K562 (cell line): ENCODE measurements around the gene RING1. TPM values are rescaled to one million over a fixed set of nuclear protein-coding genes. Genes with fewer than 3 reads are reported as not detected.

Experiments
- CAMTA2 ChIP-seq: fragments of 250-450 bp; sonication (Bioruptor Pico); conservative IDR thresholded peaks from 2 replicates; pipeline ENCODE4 v1.5.1; 2022
- CBFB ChIP-seq: sonication (generic); formaldehyde crosslinking; IDR thresholded peaks from 2 replicates; pipeline ENCODE4 v1.4.0; 2020; ENCODE audit warnings: mild to moderate bottlenecking, missing genetic modification reagents
- CEBPB ChIP-seq: fragments of 450-650 bp; IDR thresholded peaks from 2 replicates; pipeline ENCODE4 v1.6.1; 2016; ENCODE audit warnings: missing genetic modification characterization, missing compliant biosample characterization
- HCFC1 ChIP-seq: IDR thresholded peaks from 2 replicates; pipeline ENCODE4 v1.6.1; 2012; ENCODE audit warnings: low read depth, low read length, improper control_type of control experiment
- HNRNPK ChIP-seq: fragments of 200-400 bp; formaldehyde crosslinking; IDR thresholded peaks from one replicate; pipeline ENCODE4 v1.6.1; 2018; ENCODE audit warnings: mild to moderate bottlenecking, low read depth, low read length; ENCODE audit not compliant: poor library complexity, severe bottlenecking
- KLF10 ChIP-seq: fragments of 250-450 bp; sonication (Bioruptor Pico); IDR thresholded peaks from 2 replicates; pipeline ENCODE4 v1.6.1; 2021; ENCODE audit warnings: matching md5 sums
- MIER1 ChIP-seq: fragments of 450-650 bp; IDR thresholded peaks from 2 replicates; pipeline ENCODE4 v1.6.1; 2016; ENCODE audit warnings: antibody characterized with exemption, mild to moderate bottlenecking, low read depth
- MYC ChIP-seq, 2 experiments: fragments of 250-450 bp in 1 of 2; sonication (Bioruptor Pico) in 1 of 2; IDR thresholded peaks; 2 replicates each; pipeline versions ENCODE4 v1.5.1 to v1.6.1; 2012 to 2021; ENCODE audit warnings: low read depth in 2 of 2, borderline replicate concordance in 1 of 2, improper control_type of control experiment in 1 of 2, low read length in 1 of 2, mild to moderate bottlenecking in 1 of 2, moderate library complexity in 1 of 2
- NCOA4 ChIP-seq: fragments of 450-650 bp; IDR thresholded peaks from 2 replicates; pipeline ENCODE4 v1.6.1; 2018; ENCODE audit warnings: mild to moderate bottlenecking; ENCODE audit not compliant: partially characterized antibody
- NFE2L1 ChIP-seq: fragments of 450-650 bp; IDR thresholded peaks from 2 replicates; pipeline ENCODE4 v1.6.1; 2016; ENCODE audit warnings: missing genetic modification characterization, low read depth, mild to moderate bottlenecking, missing compliant biosample characterization, moderate library complexity, borderline replicate concordance
- OTX1 ChIP-seq: fragments of 450-650 bp; formaldehyde crosslinking; IDR thresholded peaks from 2 replicates; pipeline ENCODE4 v1.4.0; 2022; ENCODE audit warnings: mild to moderate bottlenecking
- RBM39 ChIP-seq: fragments of 200-400 bp; formaldehyde crosslinking; optimal IDR thresholded peaks from 2 replicates; pipeline ENCODE3; 2018; ENCODE audit warnings: low read depth, low read length
- SLC30A9 ChIP-seq: fragments of 250-450 bp; sonication (Bioruptor Pico); IDR thresholded peaks from 2 replicates; pipeline ENCODE4 v1.8.0; 2022; ENCODE audit warnings: mild to moderate bottlenecking, moderate library complexity
- TAF9B ChIP-seq: fragments of 450-650 bp; IDR thresholded peaks from 2 replicates; pipeline ENCODE4 v1.6.1; 2018; ENCODE audit warnings: mild to moderate bottlenecking; ENCODE audit not compliant: partially characterized antibody
- TCF3 ChIP-seq: sonication (generic); formaldehyde crosslinking; IDR thresholded peaks from 2 replicates; pipeline ENCODE4 v1.4.0; 2020; ENCODE audit warnings: mild to moderate bottlenecking, missing genetic modification reagents
- polyA plus RNA-seq, 8 experiments: library from polyadenylated mRNA; depleted of rRNA in 4 of 8; stranded (reverse) in 5 of 8; unstranded in 3 of 8; fragments of >200 nt; fragmentation: Nextera tagmentation in 2 of 8; fragmentation: Illumina TruSeq in 1 of 8; extraction: Ambion mirVana in 2 of 8; extraction: Trizol in 1 of 8; gene quantifications; 2 replicates each; pipeline versions ENCODE4 v1.2.1 to v1.2.3, GENCODE V29; 2011 to 2014; ENCODE audit warnings: inconsistent platforms in 1 of 8, missing spikeins in 1 of 8
- total RNA-seq, 7 experiments: library from RNA; depleted of rRNA in 6 of 7; stranded (reverse); fragments of >200 nt in 6 of 7; fragmentation: Illumina TruSeq in 2 of 7; extraction: Trizol in 2 of 7; gene quantifications; 2 replicates each; pipeline versions ENCODE4 v1.2.1 to v1.2.3, GENCODE V29; 2011 to 2021; ENCODE audit warnings: low replicate concordance in 1 of 7
- TF ChIP-seq, protein P1 (sequence below): fragments of 450-650 bp; IDR thresholded peaks from 2 replicates; pipeline ENCODE4 v1.6.1; 2018; ENCODE audit not compliant: partially characterized antibody
- TF ChIP-seq, protein P2 (sequence below): fragments of 450-650 bp; IDR thresholded peaks from one replicate; pipeline ENCODE4 v1.6.1; 2018; ENCODE audit warnings: mild to moderate bottlenecking, moderate library complexity; ENCODE audit not compliant: partially characterized antibody
- TF ChIP-seq, protein P3 (sequence below), 2 experiments: fragments of 200-800 bp in 1 of 2; sonication (Bioruptor generic) in 1 of 2; sonication (generic) in 1 of 2; formaldehyde crosslinking in 1 of 2; IDR thresholded peaks in 1 of 2; conservative IDR thresholded peaks in 1 of 2; 2 replicates each; pipeline versions ENCODE4 v1.5.0 to v1.6.1; 2016 to 2020; ENCODE audit warnings: missing compliant biosample characterization in 1 of 2, missing genetic modification characterization in 1 of 2, missing genetic modification reagents in 1 of 2

Gene RING1
- total and polyA plus RNA-seq, 9 of the 15 experiments (the other 6 are each of a cell fraction or from before 2014, with no cell fraction given): 4.2 to 59.1 (median 36.9) TPM

DNA sequence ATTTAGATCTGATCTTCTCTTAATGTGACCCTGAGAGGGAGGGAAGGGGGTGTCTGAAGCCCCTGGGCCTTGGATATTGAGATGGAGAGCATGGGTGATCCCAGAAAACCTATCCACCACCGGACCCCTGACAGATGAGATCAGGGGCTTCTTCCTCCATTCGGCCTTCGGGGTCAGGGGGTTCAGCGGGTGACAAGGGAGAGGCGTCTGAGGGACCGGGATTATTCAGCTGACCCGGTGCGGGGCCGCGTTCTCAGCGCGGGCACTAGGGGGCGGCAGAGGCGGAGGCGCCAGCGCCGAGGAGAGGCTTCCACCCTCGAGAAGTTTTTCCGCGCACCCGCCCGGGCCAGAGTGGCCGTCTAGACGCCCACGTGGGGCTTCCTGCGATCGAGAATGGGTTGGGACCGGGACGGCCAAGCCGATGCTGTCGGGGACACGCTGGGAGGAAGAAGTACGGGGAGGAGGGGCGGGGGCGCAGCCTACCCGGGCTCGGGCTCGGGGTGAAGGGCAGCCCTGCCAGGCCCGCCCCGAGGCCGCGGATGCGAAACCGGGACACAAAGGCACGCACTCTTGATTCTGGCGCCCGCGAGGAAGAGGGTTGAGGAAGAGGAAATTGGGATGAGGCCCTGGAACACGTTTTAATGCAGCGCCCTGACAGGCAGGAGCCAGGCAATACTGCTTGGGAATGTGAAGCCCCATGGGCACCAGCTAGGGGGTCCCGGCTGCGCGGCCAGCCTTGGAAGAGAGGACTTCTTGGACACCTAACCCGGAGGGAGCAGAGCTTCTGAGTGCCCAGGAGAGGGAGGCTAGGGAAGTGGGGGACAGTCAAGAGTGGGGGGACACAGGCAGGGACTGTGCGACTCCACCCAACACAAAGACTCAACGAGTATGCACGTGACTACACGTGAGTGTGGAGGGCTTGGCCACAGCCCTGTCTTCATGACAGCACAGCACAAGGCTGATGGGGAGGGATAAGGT is 46.7 kb upstream of the RING1 start (continued):
- TF ChIP-seq, protein P1, sequence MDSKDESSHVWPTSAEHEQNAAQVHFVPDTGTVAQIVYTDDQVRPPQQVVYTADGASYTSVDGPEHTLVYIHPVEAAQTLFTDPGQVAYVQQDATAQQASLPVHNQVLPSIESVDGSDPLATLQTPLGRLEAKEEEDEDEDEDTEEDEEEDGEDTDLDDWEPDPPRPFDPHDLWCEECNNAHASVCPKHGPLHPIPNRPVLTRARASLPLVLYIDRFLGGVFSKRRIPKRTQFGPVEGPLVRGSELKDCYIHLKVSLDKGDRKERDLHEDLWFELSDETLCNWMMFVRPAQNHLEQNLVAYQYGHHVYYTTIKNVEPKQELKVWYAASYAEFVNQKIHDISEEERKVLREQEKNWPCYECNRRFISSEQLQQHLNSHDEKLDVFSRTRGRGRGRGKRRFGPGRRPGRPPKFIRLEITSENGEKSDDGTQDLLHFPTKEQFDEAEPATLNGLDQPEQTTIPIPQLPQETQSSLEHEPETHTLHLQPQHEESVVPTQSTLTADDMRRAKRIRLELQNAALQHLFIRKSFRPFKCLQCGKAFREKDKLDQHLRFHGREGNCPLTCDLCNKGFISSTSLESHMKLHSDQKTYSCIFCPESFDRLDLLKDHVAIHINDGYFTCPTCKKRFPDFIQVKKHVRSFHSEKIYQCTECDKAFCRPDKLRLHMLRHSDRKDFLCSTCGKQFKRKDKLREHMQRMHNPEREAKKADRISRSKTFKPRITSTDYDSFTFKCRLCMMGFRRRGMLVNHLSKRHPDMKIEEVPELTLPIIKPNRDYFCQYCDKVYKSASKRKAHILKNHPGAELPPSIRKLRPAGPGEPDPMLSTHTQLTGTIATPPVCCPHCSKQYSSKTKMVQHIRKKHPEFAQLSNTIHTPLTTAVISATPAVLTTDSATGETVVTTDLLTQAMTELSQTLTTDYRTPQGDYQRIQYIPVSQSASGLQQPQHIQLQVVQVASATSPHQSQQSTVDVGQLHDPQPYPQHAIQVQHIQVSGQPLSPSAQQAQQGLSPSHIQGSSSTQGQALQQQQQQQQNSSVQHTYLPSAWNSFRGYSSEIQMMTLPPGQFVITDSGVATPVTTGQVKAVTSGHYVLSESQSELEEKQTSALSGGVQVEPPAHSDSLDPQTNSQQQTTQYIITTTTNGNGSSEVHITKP: peak; percentile 22
- TF ChIP-seq NFE2L1 (no peak), OTX1 (CRISPR knock-in tag) (no peak), KLF10 (no peak), TCF3 (CRISPR knock-in tag) (no peak), MIER1 (no peak), SLC30A9 (no peak), CAMTA2 (CRISPR knock-in tag) (no peak), HCFC1 (peak; percentile 20; the same call in 1 of the 2 replicates), NCOA4 (no peak), HNRNPK (no peak), RBM39 (no peak), MYC (IDR thresholded peaks at IDR 0.05; ENCODE audit: low read depth, low read length) (peak; percentile 70), MYC (CRISPR knock-in tag; IDR thresholded peaks at IDR 0.05; ENCODE audit: borderline replicate concordance, low read depth) (no peak), CBFB (CRISPR knock-in tag) (no peak), CEBPB (no peak), TAF9B (no peak)
- TF ChIP-seq, protein P2, sequence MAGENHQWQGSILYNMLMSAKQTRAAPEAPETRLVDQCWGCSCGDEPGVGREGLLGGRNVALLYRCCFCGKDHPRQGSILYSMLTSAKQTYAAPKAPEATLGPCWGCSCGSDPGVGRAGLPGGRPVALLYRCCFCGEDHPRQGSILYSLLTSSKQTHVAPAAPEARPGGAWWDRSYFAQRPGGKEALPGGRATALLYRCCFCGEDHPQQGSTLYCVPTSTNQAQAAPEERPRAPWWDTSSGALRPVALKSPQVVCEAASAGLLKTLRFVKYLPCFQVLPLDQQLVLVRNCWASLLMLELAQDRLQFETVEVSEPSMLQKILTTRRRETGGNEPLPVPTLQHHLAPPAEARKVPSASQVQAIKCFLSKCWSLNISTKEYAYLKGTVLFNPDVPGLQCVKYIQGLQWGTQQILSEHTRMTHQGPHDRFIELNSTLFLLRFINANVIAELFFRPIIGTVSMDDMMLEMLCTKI: no peak
- TF ChIP-seq, protein P3, sequence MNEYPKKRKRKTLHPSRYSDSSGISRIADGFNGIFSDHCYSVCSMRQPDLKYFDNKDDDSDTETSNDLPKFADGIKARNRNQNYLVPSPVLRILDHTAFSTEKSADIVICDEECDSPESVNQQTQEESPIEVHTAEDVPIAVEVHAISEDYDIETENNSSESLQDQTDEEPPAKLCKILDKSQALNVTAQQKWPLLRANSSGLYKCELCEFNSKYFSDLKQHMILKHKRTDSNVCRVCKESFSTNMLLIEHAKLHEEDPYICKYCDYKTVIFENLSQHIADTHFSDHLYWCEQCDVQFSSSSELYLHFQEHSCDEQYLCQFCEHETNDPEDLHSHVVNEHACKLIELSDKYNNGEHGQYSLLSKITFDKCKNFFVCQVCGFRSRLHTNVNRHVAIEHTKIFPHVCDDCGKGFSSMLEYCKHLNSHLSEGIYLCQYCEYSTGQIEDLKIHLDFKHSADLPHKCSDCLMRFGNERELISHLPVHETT (CRISPR knock-in tag; conservative IDR thresholded peaks at IDR 0.05 in 1 of 2, IDR thresholded peaks at IDR 0.05 in 1 of 2): no peak
